HepG2 (cell line): ENCODE data around the gene STX10. TPM values are rescaled to one million over a fixed set of nuclear protein-coding genes. Genes with fewer than 3 reads are reported as not detected.

Experiments used
- BCL6 ChIP-seq: IDR thresholded peaks from 2 replicates; pipeline ENCODE4 v1.6.1; 2016; ENCODE audit warnings: missing genetic modification reagents, missing compliant biosample characterization
- CCAR2 ChIP-seq: fragments of 200-400 bp; formaldehyde crosslinking; optimal IDR thresholded peaks from 2 replicates; pipeline ENCODE3; 2018; ENCODE audit warnings: low read depth, mild to moderate bottlenecking, low read length, moderate library complexity
- HES4 ChIP-seq: sonication (generic); formaldehyde crosslinking; IDR thresholded peaks from 2 replicates; pipeline ENCODE4 v1.9.0; 2021; ENCODE audit warnings: mild to moderate bottlenecking, missing genetic modification reagents, borderline replicate concordance
- MATR3 ChIP-seq: sonication (generic); formaldehyde crosslinking; IDR thresholded peaks from 2 replicates; pipeline ENCODE4 v1.4.0; 2020; ENCODE audit warnings: missing genetic modification reagents
- NFE2L2 ChIP-seq: fragments of 150-350 bp; IDR thresholded peaks from 2 replicates; pipeline ENCODE4 v1.6.1; 2014; ENCODE audit warnings: low read length
- PRPF4 ChIP-seq: fragments of 200-400 bp; formaldehyde crosslinking; IDR thresholded peaks from 2 replicates; pipeline ENCODE4 v1.6.1; 2016; ENCODE audit warnings: low read length, low read depth; ENCODE audit not compliant: poor library complexity, severe bottlenecking
- RFX5 ChIP-seq: IDR thresholded peaks from 2 replicates; pipeline ENCODE4 v1.6.1; 2011; ENCODE audit warnings: low read depth, low read length, improper control_type of control experiment
- SIN3A ChIP-seq: IDR thresholded peaks from 2 replicates; pipeline ENCODE4 v1.6.1; 2011; ENCODE audit warnings: low read depth, mild to moderate bottlenecking, control low read depth, low read length, borderline replicate concordance
- TBX2 ChIP-seq: sonication (generic); formaldehyde crosslinking; IDR thresholded peaks from 2 replicates; pipeline ENCODE4 v1.5.0; 2020; ENCODE audit warnings: missing genetic modification reagents, mild to moderate bottlenecking, borderline replicate concordance
- TCF7 ChIP-seq: sonication (generic); IDR thresholded peaks from 2 replicates; pipeline ENCODE4 v1.6.1; 2016; ENCODE audit warnings: antibody characterized with exemption, low read depth
- TFDP2 ChIP-seq: sonication (generic); formaldehyde crosslinking; IDR thresholded peaks from 2 replicates; pipeline ENCODE4 v1.4.0; 2020; ENCODE audit warnings: missing genetic modification reagents
- TFE3 ChIP-seq: IDR thresholded peaks from 2 replicates; pipeline ENCODE4 v1.6.1; 2016
- THAP9 ChIP-seq: sonication (generic); formaldehyde crosslinking; IDR thresholded peaks from 2 replicates; pipeline ENCODE4; 2020; ENCODE audit warnings: missing genetic modification reagents, mild to moderate bottlenecking, borderline replicate concordance
- ZFP36L2 ChIP-seq: sonication (generic); formaldehyde crosslinking; IDR thresholded peaks from 2 replicates; pipeline ENCODE4 v1.4.0; 2020; ENCODE audit warnings: missing genetic modification reagents
- ZHX1 ChIP-seq: sonication (generic); formaldehyde crosslinking; IDR thresholded peaks from 2 replicates; pipeline ENCODE4 v1.8.1; 2022; ENCODE audit warnings: low read depth, mild to moderate bottlenecking, missing genetic modification reagents
- ZNF17 ChIP-seq: sonication (generic); formaldehyde crosslinking; IDR thresholded peaks from 2 replicates; pipeline ENCODE4 v1.5.0; 2020; ENCODE audit warnings: mild to moderate bottlenecking, missing genetic modification reagents
- ZNF205 ChIP-seq: IDR thresholded peaks from 2 replicates; pipeline ENCODE4 v1.6.1; 2018; ENCODE audit warnings: missing biosample characterization, missing genetic modification reagents
- ZNF264 ChIP-seq: sonication (generic); formaldehyde crosslinking; IDR thresholded peaks from 2 replicates; pipeline ENCODE4 v1.4.0; 2020; ENCODE audit warnings: missing genetic modification reagents
- ZNF597 ChIP-seq: sonication (generic); formaldehyde crosslinking; IDR thresholded peaks from 2 replicates; pipeline ENCODE4 v1.5.0; 2020; ENCODE audit warnings: missing genetic modification reagents
- ZNF766 ChIP-seq: sonication (generic); formaldehyde crosslinking; IDR thresholded peaks from 2 replicates; pipeline ENCODE4 v1.5.0; 2020; ENCODE audit warnings: missing genetic modification reagents, borderline replicate concordance
- ZNF768 ChIP-seq: sonication (generic); formaldehyde crosslinking; IDR thresholded peaks from 2 replicates; pipeline ENCODE4 v1.4.0; 2020; ENCODE audit warnings: missing genetic modification reagents
- ZNF776 ChIP-seq: sonication (generic); formaldehyde crosslinking; IDR thresholded peaks from 2 replicates; pipeline ENCODE4 v1.4.0; 2020; ENCODE audit warnings: mild to moderate bottlenecking, missing genetic modification reagents
- polyA plus RNA-seq, 8 experiments: library from polyadenylated mRNA; depleted of rRNA in 3 of 8; stranded (reverse) in 7 of 8; unstranded in 1 of 8; fragments of >200 nt; fragmentation: Illumina TruSeq in 4 of 8; extraction: Trizol in 4 of 8; gene quantifications; 2 replicates each; pipeline versions ENCODE4 v1.2.1 to v1.2.3, GENCODE V29; 2011 to 2016; ENCODE audit warnings: low read depth in 4 of 8, missing spikeins in 1 of 8, mixed read lengths in 1 of 8; ENCODE audit not compliant: insufficient read depth in 1 of 8
- total RNA-seq, 5 experiments: library from RNA; depleted of rRNA; stranded (reverse); fragments of >200 nt; fragmentation: Illumina TruSeq; extraction: Trizol; gene quantifications; 2 replicates each; pipeline ENCODE4 v1.2.3, GENCODE V29; 2016; ENCODE audit warnings: low read depth in 1 of 5

The STX10 gene
- total and polyA plus RNA-seq, 2 of the 13 experiments (the other 11 are each of a cell fraction or from before 2014, with no cell fraction given): 47.9 to 66.4 TPM

GRCh38 chr19:13117772-13118423 is 32.3 kb downstream of the STX10 start, which contains the start of gene NACC1 (continued):
- TF ChIP-seq TFE3: no peak
- TF ChIP-seq ZNF597 (CRISPR knock-in tag): no peak
- no peak for TF ChIP-seq RFX5
- TF ChIP-seq MATR3: no peak
- TF ChIP-seq ZNF766 (CRISPR knock-in tag): no peak
- no peak for TF ChIP-seq ZNF768 (CRISPR knock-in tag)
- no peak for TF ChIP-seq TBX2 (CRISPR knock-in tag)
- TF ChIP-seq SIN3A: peak; percentile 66; the same call in 1 of the 2 replicates
- no peak for TF ChIP-seq ZFP36L2
- TF ChIP-seq ZNF776: no peak
- no peak for TF ChIP-seq CCAR2
- TF ChIP-seq ZNF264 (CRISPR knock-in tag): no peak
- TF ChIP-seq ZHX1 (CRISPR knock-in tag): no peak
- no peak for TF ChIP-seq THAP9
- TF ChIP-seq ZNF17 (CRISPR knock-in tag): no peak
- no peak for TF ChIP-seq BCL6 (CRISPR knock-in tag)
- TF ChIP-seq HES4 (CRISPR knock-in tag): no peak
- TF ChIP-seq TCF7: no peak
- TF ChIP-seq NFE2L2: no peak
- no peak for TF ChIP-seq TFDP2
- no peak for TF ChIP-seq ZNF205 (CRISPR knock-in tag)
- no peak for TF ChIP-seq PRPF4
